Measurements from ENCODE around the gene STK11.
"Not testable (repeated sequence)": the region's sequence is repeated elsewhere in the genome, so short reads cannot be mapped to it uniquely, and the experiment has no call there.

Gene STK11

DNA sequence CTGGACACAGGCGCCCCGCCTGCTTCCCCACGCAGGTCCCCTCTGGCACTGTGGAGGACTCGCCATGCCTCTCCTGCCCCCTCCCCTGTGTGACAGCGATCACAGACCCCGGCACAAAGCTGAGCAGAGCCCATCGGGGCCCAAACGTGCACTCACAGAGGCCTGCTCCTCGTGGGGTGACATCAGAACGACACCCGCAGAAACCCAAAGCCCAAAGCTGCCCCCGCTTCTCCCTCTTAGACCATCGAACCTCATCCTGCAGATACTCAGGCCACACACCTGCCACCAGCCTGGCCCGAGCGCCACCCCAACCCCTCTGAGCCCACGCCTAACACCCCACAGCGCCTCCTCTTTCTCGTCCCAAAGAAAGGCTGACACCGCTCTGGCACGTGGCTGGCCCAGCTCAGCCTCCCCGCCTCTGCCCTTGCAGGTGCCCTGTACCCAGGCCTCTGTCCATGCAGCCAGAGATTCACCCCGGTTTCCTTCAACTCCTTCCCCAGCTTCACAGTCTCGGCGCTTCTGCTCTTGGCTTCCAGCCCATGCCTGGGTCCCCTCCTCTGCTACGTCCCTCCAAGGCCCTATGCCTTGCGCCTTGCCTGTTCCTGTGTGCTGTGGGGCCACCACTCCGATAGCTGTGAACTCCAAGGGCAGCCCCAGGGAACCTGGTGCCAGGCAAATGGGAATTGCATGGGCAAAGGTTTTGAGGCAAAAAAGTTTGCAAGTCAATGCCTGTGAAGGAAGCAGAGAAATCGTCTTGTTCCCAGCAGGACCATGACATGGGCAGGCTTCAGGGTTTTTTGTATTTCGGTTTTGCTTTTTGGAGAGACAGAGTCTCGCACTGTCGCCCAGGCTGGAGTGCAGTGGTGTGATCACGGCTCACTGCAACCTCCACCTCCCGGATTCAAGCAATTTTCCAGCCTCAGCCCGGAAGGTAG is 33.1 kb downstream of the STK11 start:
- no peak for FAIRE-seq

DNA sequence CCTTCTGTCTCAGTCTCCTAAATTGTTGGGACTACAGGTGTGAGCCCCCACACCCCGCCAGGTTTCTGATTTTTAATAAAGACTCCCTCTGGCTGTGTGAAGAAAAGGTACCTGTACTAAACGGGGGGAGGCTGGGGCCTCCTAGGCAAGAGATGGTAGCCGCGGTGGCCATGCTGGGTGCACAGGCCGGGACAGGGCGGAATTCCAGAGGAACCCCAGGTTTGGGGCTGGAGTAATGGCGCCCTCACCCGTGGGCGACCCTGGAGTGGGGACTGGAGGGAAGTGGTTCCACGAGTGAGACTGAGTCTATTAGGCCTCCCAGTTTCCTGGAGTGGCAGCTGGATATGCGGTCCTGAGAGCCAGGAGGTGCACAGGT is 33.8 kb downstream of the STK11 start:
- no peak for FAIRE-seq

DNA sequence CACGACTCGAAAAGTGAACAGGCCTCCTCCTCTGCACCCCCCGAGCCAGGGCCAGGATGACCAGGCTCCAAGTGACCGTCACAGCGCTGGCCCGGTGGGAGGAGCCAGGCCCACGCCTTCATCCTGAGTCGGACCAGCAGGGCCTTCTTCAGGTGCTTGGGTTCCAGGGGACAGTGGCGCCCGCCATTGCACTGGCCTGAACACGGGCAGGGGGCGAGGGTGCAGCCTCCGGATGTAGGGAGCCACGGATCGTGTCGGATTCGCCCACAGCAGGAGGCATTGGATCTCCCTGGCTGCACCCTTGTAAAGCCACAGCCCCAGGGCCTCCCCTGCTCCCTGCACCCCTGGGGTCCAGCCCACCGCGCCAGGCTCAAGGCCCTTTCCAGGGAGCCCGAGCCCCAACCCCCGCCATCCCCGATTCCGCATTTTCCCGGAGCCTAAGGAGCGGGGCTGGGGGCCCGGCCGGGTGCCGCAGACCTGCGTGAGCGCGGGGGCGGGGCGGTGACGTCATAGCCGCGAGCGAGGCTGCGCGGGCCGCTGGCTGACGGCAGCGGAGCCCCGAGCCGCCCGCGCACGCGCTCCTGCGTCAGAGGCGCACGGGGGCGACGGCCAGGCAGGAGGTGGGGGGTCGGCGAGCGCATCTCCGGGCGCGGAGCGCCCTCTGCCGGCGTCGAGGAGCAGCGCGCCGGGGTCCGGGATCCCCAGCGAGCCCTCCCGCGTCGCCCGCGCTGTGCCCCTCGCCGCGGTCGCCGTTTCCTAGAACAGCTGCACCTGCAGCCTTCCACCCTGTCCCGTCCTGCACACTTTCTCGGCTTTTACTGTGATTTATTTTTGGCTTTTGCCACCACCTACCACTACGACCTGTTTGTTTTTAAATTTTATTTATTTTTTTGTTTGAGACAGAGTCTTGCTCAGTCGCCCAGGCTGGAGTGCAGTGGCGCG is 34.5 kb downstream of the STK11 start:
- no peak for FAIRE-seq

DNA sequence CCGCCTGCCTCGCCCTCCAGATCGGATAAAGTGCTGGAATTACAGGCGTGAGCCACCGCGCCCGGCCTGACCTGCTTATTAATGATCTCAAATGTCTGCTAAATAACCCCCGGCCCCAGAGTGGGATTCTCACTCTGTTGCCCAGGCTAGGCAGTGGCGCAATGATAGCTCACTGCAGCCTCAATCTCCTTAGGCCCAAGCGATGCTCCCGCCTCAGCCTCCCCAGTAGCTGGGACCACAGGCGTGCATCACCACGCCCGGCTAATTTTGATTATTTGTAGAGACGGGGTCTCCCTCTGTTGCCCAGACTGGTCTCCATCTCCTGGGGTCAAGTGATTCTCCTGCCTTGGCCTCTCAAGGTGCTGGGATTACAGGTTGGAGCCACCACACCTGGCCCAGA is 35.3 kb downstream of the STK11 start:
- no peak for FAIRE-seq

GRCh38 chr19:1241417-1242095 is 36.0 kb downstream of the STK11 start, which contains the start of gene ATP5F1D:
ATP5F1D (plus strand) TSS chr19:1241751; CDS start chr19:1241851, 100 bp downstream.
- peak; percentile 61 for FAIRE-seq

DNA sequence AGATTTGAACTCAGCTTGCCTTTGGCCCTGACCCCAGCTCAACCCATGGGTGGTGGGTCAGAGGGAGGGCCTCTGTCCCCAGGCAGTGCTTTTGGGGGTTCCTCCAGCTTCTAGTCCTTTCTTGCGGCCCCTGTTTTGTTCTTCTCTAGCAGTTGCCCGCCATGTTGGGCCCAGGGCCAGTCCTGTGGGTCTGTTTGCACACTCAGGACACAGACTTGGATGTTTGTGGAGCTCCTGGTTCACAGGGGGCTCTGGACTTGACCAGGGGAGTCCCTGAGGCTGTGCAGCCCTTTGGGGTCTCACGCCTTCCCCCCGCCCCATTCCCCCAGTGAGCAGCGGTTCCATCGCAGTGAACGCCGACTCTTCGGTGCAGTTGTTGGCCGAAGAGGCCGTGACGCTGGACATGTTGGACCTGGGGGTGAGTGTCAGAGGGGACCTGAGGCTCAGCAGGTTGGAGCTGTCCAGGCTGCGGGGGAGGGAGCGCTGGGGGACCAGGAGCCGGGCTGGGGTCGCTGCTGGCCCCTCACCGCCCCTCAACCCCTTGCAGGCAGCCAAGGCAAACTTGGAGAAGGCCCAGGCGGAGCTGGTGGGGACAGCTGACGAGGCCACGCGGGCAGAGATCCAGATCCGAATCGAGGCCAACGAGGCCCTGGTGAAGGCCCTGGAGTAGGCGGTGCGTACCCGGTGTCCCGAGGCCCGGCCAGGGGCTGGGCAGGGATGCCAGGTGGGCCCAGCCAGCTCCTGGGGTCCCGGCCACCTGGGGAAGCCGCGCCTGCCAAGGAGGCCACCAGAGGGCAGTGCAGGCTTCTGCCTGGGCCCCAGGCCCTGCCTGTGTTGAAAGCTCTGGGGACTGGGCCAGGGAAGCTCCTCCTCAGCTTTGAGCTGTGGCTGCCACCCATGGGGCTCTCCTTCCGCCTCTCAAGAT is 38.5 kb downstream of the STK11 start:
- FAIRE-seq = no peak

DNA sequence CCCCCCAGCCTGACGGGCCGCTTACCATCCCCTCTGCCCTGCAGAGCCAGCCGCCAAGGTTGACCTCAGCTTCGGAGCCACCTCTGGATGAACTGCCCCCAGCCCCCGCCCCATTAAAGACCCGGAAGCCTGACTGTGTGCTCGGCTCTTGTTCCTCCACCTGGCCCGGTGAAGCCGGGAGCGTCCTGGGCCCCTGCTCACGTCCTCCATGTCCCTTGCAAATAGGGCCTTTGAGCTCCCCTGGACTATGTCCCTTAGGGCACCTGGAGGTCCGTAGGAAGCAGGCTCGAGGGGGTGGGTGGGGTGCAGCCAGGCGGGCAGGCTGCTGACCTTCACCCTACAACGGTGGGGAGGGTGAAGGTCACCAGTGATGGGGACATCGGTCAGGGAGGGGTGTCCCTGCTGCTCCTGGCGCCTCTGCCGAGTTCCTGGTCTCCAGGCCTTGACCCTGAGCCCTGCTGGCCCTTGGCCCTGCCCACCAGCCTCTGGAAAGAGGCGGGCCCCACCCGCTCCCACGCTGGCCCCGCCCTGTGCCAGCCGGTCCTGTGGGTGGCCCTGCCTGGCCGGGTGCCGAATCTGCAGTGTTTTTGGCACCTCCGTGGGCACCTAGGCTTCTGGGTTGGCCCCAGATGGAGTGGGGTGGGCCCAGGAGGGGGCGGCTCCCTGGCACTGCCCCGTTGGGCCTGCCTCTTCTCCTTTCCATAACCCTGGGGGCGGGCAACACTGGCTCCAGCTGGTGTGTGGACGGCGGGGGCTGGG is 39.3 kb downstream of the STK11 start:
- FAIRE-seq = no peak

DNA sequence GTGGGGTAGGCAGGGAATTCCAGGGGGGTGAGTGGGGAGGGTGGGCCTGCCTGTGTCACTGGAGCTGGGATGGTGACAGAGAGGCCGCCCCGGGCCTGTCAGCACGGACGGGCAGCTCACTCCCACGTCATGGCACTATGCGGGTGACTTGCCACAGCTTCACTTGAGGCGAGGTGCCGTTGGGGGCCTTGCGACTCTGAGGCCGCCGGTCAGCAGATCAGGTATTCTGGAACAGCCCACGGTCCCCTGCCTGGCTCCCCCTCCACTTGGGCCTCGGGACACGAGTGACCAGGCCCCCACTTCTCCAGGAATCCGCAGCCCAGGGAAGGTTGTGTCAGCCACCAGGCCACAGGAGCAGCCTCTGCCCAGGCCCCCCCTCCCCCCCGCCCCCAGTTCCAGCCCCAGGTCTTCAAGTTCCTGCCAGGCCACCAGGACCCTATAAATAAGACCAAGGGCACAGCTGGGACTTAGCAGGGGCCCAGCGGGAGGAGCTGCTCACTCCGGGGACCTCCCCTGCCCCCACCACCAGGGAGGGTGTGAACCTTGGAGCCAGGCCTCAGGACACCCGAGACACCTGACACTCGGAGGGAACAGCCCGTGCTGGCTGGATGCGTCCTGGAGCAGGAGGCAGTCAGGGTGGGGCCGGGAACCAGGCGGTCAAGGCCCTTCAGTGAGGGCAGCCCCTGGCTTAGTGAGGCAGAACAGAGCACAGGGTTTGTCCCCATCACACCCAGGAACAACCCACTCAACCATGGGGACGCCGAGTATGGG is 40.1 kb downstream of the STK11 start:
- no peak for FAIRE-seq

GRCh38 chr19:1246265-1247087 is 40.9 kb downstream of the STK11 start:
- not testable (repeated sequence) for FAIRE-seq

DNA sequence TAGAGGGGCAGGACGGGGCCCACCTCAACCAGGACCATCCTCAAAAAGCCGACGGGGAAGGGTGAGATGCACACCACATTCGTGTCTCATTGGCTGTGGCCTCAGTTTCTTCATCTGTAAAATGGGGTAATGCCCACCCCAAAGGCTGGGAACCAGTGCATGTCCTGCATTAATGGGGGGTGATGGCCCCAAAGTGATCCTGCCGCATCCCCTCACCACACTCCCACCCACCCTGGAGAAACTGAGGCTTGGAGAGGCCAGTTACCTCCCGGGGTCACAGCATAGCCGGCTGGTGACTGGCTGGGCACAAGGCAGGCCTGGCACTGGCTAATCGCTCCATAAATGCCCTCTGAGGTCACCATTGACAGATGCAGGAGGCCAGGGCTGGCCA is 42.2 kb downstream of the STK11 start:
- no peak for FAIRE-seq

DNA sequence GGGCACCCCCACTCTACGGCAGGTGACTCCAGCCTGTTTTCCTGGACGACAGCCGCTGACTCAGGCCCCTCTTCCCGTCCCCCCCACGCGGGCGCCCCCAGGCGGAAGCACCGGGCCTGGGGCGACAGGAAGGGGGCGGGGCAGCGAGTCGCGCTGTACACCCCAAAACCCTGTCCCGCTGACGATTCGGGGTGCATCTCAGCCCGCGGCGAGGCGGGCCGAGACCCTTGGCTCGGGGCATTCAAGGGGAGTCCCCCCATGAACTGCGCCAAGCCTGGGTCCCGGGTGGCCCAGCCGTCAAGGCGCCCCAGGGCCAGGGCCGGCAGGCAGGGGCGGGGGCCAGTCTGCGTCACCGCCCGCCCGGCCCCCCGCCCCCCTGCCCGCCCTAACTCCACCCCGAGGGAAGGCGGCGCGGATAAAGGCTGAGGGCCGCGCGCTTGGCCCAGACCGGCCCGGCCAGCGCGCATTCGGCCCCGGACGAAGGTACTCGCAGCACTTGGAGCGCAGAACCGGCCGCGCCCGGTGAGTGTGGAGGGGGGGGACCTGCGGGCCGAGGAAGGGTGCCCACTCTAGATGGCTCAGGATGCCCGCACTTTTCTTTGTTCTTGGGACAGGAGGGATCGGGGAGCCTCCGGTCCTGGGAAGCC is 42.7 kb downstream of the STK11 start, which contains the start of gene MIDN:
Gene MIDN (plus strand): TSS at position 445 of the 647 bp plus-strand sequence. CDS start 1,714 bp downstream, outside the sequence.
- FAIRE-seq = no peak

DNA sequence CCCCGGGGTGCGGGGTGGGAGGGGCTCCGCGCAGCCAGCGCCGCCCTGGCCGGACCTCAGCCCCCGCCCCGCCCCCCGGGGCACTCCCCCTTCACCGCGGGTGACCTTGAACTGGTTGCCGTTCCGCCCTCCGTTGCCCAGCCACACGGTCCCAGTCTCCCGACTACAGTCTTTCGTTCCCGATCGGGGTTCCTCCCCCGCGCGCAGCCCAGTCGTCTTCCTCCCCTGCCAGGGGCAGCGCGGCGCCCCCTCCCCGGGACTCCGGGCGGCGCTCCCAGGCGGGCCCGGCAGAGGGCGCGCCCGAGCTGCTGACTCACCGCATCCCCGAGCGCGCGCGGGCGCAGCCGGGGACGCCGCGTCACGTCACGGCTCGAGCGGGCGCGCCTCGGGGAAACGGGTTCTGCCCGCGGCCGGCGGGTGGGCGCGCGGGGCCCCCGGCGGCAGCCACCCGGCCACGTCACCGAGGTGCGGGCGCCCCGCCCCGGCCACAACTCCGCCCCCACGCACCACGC is 43.3 kb downstream of the STK11 start:
- no peak for FAIRE-seq

GRCh38 chr19:1249298-1249989 is 43.9 kb downstream of the STK11 start:
- FAIRE-seq = no peak

- no peak for FAIRE-seq
Measured at GRCh38 chr19:1249990-1250436, 44.4 kb downstream of the STK11 start.

GRCh38 chr19:1250437-1251260 is 45.1 kb downstream of the STK11 start:
- no peak for FAIRE-seq
